Measurements from ENCODE around the gene DNAJC5. TPM values are rescaled to one million over a fixed set of nuclear protein-coding genes. Genes with fewer than 3 reads are reported as not detected.
A peak's percentile ranks its signal among the peaks of the same experiment; 100 is the strongest.

Gene DNAJC5
- total and polyA plus RNA-seq, 9 of the 15 experiments (the other 6 are each of a cell fraction or from before 2014, with no cell fraction given) = 0.95 to 42.8 (median 23.4) TPM

DNA sequence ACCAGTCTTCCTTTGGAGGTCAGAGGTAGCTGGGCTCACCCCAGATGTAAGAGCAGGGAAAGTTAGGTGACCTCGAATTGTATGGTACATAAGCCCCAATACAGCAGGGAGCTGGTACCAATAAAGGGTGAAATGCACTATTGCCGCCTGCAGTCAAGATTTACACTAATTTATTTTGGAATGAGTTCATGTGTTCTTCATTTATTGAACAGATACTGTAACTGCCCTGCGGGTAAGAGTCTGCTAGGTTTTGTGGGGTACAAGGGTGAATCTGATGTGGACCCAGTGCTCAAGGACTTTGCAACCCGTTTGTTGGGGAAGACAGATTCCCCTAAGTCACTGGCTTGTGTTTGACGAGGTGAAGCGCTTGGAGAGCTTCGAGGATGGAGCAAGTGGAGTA, 2.5 kb upstream of the DNAJC5 start:
- POLR2A ChIA-PET = interaction anchor here (0.6 to 2.7 kb wide), 4 partner anchors 11 to 358 kb away, joined by 3 to 12 read pairs (median 4); no protein-coding TSS in a partner anchor
- H3K4me1 ChIP-seq (replicated peaks in 1 of 2; ENCODE audit: control insufficient read depth in 2 of 2, insufficient read depth in 2 of 2, low read length in 2 of 2) = peaks cover 15 to 28% of the 10 kb centered on the region in 2 experiments
- intact Hi-C loops (cut with micrococcal nuclease) = no loop called here
- no peak overlapping the region for H2AFZ ChIP-seq (ENCODE audit: low read depth, low read length)
- no peak overlapping the region for H3K9ac ChIP-seq (ENCODE audit: insufficient read depth in 1 of 2, low read depth in 2 of 2, low read length in 2 of 2)
- H3K79me2 ChIP-seq (ENCODE audit: control insufficient read depth, insufficient read depth, low read length) = peaks cover 21% of the 10 kb centered on the region
- DNase-seq (ENCODE audit: extremely low read depth in 1 of 4, low spot score in 3 of 4) (no peak), FAIRE-seq (peak; percentile 62), ATAC-seq (no peak)
- H3K4me3 ChIP-seq = no peak overlapping the region
- no peak overlapping the region for H3K27ac ChIP-seq (ENCODE audit: extremely low read depth, low read depth, low read length)
- no peaks in the 10 kb centered on the region for H3K9me1 ChIP-seq (ENCODE audit: control insufficient read depth, insufficient read depth, low read length)
- BruUV-seq (replicated peaks) = no TSS peak
- 70% methylated on average over 7 of the region's 7 CpGs for WGBS (ENCODE audit: insufficient coverage, low coverage, missing lambda C conversion rate)
- no peaks in the 10 kb centered on the region for H3K27me3 ChIP-seq (ENCODE audit: control insufficient read depth in 2 of 2, insufficient read depth in 2 of 2, low read length in 2 of 2)
- H3K4me2 ChIP-seq (ENCODE audit: insufficient read depth, low read length) = no peak overlapping the region
- H4K20me1 ChIP-seq (replicated peaks; ENCODE audit: control insufficient read depth, insufficient read depth, low read length) = peaks cover 12% of the 10 kb centered on the region
- CTCF ChIA-PET (ENCODE audit: low intra/inter-chr PET ratio) = no interaction called here
- in situ Hi-C loops (cut with MboI) = no loop called here
- H3K9me3 ChIP-seq (replicated peaks; ENCODE audit: control insufficient read depth, insufficient read depth, low read depth, low read length) = no peaks in the 10 kb centered on the region
- peaks cover 45% of the 10 kb centered on the region; the same call in 2 of the 3 replicates for H3K36me3 ChIP-seq (ENCODE audit: control insufficient read depth, insufficient read depth, low read length)
- TF ChIP-seq ZNF699 (CRISPR knock-in tag; IDR thresholded peaks at IDR 0.05; ENCODE audit: insufficient replicate concordance) (no peak), ZNF134 (CRISPR knock-in tag; conservative IDR thresholded peaks at IDR 0.05) (no peak), ZNF707 (CRISPR knock-in tag; conservative IDR thresholded peaks at IDR 0.05) (no peak), DLX4 (CRISPR knock-in tag; IDR thresholded peaks at IDR 0.05) (no peak), HLTF (IDR thresholded peaks at IDR 0.05) (no peak), SIRT6 (IDR thresholded peaks at IDR 0.05; ENCODE audit: low read depth, low read length) (no peak), NELFE (IDR thresholded peaks at IDR 0.05; ENCODE audit: insufficient read depth, insufficient read length) (no peak), ZNF124 (CRISPR knock-in tag; IDR thresholded peaks at IDR 0.05) (no peak), NR1H2 (CRISPR knock-in tag; IDR thresholded peaks at IDR 0.05) (no peak)
- TF ChIP-seq, protein P1, sequence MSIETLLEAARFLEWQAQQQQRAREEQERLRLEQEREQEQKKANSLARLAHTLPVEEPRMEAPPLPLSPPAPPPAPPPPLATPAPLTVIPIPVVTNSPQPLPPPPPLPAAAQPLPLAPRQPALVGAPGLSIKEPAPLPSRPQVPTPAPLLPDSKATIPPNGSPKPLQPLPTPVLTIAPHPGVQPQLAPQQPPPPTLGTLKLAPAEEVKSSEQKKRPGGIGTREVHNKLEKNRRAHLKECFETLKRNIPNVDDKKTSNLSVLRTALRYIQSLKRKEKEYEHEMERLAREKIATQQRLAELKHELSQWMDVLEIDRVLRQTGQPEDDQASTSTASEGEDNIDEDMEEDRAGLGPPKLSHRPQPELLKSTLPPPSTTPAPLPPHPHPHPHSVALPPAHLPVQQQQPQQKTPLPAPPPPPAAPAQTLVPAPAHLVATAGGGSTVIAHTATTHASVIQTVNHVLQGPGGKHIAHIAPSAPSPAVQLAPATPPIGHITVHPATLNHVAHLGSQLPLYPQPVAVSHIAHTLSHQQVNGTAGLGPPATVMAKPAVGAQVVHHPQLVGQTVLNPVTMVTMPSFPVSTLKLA (conservative IDR thresholded peaks at IDR 0.05) = no peak
- TF ChIP-seq, protein P2, sequence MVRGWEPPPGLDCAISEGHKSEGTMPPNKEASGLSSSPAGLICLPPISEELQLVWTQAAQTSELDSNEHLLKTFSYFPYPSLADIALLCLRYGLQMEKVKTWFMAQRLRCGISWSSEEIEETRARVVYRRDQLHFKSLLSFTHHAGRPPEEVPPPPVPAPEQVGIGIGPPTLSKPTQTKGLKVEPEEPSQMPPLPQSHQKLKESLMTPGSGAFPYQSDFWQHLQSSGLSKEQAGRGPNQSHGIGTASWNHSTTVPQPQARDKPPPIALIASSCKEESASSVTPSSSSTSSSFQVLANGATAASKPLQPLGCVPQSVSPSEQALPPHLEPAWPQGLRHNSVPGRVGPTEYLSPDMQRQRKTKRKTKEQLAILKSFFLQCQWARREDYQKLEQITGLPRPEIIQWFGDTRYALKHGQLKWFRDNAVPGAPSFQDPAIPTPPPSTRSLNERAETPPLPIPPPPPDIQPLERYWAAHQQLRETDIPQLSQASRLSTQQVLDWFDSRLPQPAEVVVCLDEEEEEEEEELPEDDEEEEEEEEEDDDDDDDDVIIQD (CRISPR knock-in tag; IDR thresholded peaks at IDR 0.05) = no peak
- TF ChIP-seq, protein P3, sequence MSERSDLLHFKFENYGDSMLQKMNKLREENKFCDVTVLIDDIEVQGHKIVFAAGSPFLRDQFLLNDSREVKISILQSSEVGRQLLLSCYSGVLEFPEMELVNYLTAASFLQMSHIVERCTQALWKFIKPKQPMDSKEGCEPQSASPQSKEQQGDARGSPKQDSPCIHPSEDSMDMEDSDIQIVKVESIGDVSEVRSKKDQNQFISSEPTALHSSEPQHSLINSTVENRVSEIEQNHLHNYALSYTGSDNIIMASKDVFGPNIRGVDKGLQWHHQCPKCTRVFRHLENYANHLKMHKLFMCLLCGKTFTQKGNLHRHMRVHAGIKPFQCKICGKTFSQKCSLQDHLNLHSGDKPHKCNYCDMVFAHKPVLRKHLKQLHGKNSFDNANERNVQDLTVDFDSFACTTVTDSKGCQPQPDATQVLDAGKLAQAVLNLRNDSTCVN (CRISPR knock-in tag; IDR thresholded peaks at IDR 0.05) = no peak
- TF ChIP-seq, protein P4, sequence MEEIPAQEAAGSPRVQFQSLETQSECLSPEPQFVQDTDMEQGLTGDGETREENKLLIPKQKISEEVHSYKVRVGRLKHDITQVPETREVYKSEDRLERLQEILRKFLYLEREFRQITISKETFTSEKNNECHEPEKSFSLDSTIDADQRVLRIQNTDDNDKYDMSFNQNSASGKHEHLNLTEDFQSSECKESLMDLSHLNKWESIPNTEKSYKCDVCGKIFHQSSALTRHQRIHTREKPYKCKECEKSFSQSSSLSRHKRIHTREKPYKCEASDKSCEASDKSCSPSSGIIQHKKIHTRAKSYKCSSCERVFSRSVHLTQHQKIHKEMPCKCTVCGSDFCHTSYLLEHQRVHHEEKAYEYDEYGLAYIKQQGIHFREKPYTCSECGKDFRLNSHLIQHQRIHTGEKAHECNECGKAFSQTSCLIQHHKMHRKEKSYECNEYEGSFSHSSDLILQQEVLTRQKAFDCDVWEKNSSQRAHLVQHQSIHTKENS (CRISPR knock-in tag; IDR thresholded peaks at IDR 0.05) = no peak
